ENCODE measurements around the gene STAP1. TPM values are rescaled to one million over a fixed set of nuclear protein-coding genes. Genes with fewer than 3 reads are reported as not detected.

The STAP1 gene
- total and polyA plus RNA-seq, 2 of the 8 experiments (the other 6 are each of a cell fraction or from before 2014, with no cell fraction given): not detected

DNA sequence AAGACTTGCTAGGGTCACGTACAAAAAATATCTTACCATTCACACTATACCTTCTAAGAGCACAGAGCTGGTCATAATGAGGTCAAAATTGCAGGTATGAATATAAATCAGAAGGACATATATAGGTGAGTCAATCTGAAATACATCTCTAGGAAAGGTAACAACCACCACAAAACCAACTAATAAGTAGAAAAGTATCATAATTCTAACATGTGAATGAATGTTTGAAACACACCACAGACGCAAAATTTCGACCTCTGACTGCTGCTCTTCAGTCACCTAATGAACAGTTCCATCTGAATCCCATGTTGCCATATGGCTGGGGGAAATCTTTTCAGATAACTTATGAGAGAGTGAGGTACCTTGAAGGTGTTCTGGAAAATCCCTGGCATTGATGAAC is 22.1 kb downstream of the STAP1 start:
- Histone ChIP-seq H3K4me2 (ENCODE audit: insufficient read depth in 1 of 2, low read depth in 2 of 2, low read length in 2 of 2) (no peak overlapping the region), H2BK12ac (ENCODE audit: low read depth, low read length) (no peak overlapping the region), H2BK20ac (ENCODE audit: low read length) (no peak overlapping the region), H3K18ac (ENCODE audit: extremely low read depth, low read length) (no peak overlapping the region), H3K4me1 (replicated peaks in 1 of 4; ENCODE audit: control insufficient read depth in 3 of 4, insufficient read depth in 4 of 4, low read length in 3 of 4) (peaks cover 0 to 2% (median 0%) of the 10 kb centered on the region in 4 experiments; a peak in 1 of 7 replicates), H4K91ac (replicated peaks; ENCODE audit: insufficient read length, low read length) (no peak overlapping the region), H3K9me3 (ENCODE audit: insufficient read depth in 2 of 2, low read depth in 1 of 2, low read length in 1 of 2) (no peaks in the 10 kb centered on the region), H3K4me3 (ENCODE audit: extremely low read depth in 1 of 4, insufficient read depth in 2 of 4, low read depth in 3 of 4, low read length in 4 of 4) (no peak overlapping the region), H2BK5ac (ENCODE audit: low read depth, low read length) (no peak overlapping the region), H3K23me2 (ENCODE audit: low read depth, low read length) (no peaks in the 10 kb centered on the region; the same call in 1 of the 2 replicates), H3K23ac (ENCODE audit: insufficient read length) (no peak overlapping the region), H3K9ac (replicated peaks in 1 of 4; ENCODE audit: extremely low read depth in 1 of 4, low read depth in 3 of 4, low read length in 3 of 4) (no peak overlapping the region), H3K56ac (replicated peaks; ENCODE audit: insufficient read length, low read depth, low read length) (no peak overlapping the region), H4K8ac (ENCODE audit: extremely low read depth, insufficient read depth, low read length) (no peak overlapping the region), H2BK120ac (replicated peaks; ENCODE audit: low read depth, low read length) (no peak overlapping the region), H4K5ac (ENCODE audit: insufficient read length, low read depth, low read length) (no peak overlapping the region), H3K79me1 (ENCODE audit: low read depth, low read length) (no peaks in the 10 kb centered on the region), H2AK5ac (ENCODE audit: low read depth, low read length) (no peak overlapping the region), H3K36me3 (ENCODE audit: control insufficient read depth in 2 of 4, insufficient read depth in 4 of 4, low read length in 3 of 4) (no peaks in the 10 kb centered on the region), H3K27me3 (replicated peaks in 1 of 4; ENCODE audit: control insufficient read depth in 3 of 4, extremely low read depth in 1 of 4, insufficient read depth in 3 of 4, low read length in 3 of 4) (no peaks in the 10 kb centered on the region), H3K79me2 (ENCODE audit: control insufficient read depth in 1 of 2, insufficient read depth in 2 of 2, low read length in 2 of 2) (no peaks in the 10 kb centered on the region), H2BK15ac (ENCODE audit: low read length) (no peak overlapping the region), H4K20me1 (replicated peaks in 1 of 2; ENCODE audit: control insufficient read depth in 1 of 2, insufficient read depth in 2 of 2, low read length in 2 of 2) (no peaks in the 10 kb centered on the region), H2AFZ (ENCODE audit: low read length) (0 out of 2 replicates have a peak overlapping the region, but pooled peaks have one; percentile 54), H3K14ac (ENCODE audit: insufficient read length) (no peak overlapping the region), H3K27ac (ENCODE audit: low read depth, low read length) (no peak overlapping the region), H3K4ac (replicated peaks; ENCODE audit: insufficient read length, low read depth, low read length) (no peak overlapping the region)
- WGBS, 2 experiments (ENCODE audit: extremely low coverage in 1 of 2, insufficient coverage in 1 of 2, insufficient read length in 1 of 2, insufficient replicate concordance in 2 of 2, low coverage in 1 of 2, low lambda C conversion rate in 2 of 2, missing lambda C conversion rate in 1 of 2): 90% methylated on average over 3 of the region's 3 CpGs; no CpG with 5 or more reads in 1 of the 2 experiments
- FAIRE-seq: no peak
- no peak for DNase-seq (ENCODE audit: low read depth in 1 of 2, low spot score in 2 of 2)
- ChIA-PET POLR2A (ENCODE audit: partially characterized antibody) (no interaction called here), CTCF (ENCODE audit: partially characterized antibody) (no interaction called here)
- TF ChIP-seq, protein P1, sequence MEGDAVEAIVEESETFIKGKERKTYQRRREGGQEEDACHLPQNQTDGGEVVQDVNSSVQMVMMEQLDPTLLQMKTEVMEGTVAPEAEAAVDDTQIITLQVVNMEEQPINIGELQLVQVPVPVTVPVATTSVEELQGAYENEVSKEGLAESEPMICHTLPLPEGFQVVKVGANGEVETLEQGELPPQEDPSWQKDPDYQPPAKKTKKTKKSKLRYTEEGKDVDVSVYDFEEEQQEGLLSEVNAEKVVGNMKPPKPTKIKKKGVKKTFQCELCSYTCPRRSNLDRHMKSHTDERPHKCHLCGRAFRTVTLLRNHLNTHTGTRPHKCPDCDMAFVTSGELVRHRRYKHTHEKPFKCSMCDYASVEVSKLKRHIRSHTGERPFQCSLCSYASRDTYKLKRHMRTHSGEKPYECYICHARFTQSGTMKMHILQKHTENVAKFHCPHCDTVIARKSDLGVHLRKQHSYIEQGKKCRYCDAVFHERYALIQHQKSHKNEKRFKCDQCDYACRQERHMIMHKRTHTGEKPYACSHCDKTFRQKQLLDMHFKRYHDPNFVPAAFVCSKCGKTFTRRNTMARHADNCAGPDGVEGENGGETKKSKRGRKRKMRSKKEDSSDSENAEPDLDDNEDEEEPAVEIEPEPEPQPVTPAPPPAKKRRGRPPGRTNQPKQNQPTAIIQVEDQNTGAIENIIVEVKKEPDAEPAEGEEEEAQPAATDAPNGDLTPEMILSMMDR (IDR thresholded peaks at IDR 0.05; ENCODE audit: control extremely low read depth in 1 of 3, insufficient read depth in 1 of 3, low read depth in 1 of 3, low read length in 3 of 3): no peak
- TF ChIP-seq PHF8 (conservative IDR thresholded peaks at IDR 0.05; ENCODE audit: low read depth, low read length): no peak

All from H1 (cell line).